Measurements from ENCODE around the gene NUCKS1.

NUCKS1 gene

GRCh38 chr1:205709640-205710039, 40.3 kb downstream of the NUCKS1 start:
- Histone ChIP-seq H3K27ac (ENCODE audit: low read length) (no peak overlapping the region), H3K9me3 (ENCODE audit: control insufficient read depth in 1 of 2, low read length in 2 of 2) (no peaks in the 10 kb centered on the region)

DNA sequence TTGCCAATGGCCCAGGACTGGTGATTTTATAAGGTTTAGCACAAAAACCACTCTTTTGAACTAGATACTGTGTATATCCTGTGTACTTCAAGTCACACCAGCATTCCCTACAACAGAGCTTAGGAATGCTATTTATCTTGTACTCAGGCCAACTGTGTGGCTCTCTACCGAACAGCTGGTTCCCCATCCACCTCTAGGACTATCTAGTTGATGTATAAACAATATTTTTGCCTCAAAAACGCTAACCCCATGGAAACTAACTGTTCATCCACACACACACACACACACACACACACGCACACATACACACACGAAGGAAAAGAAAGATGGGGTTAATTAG, 41.0 kb downstream of the NUCKS1 start:
- Histone ChIP-seq H3K4me1 (ENCODE audit: control insufficient read depth in 1 of 2, insufficient read depth in 2 of 2, low read length in 2 of 2) (peaks cover 0 to 23% of the 10 kb centered on the region in 2 donors), H3K27me3 (ENCODE audit: low read depth, low read length) (no peaks in the 10 kb centered on the region), H3K36me3 (ENCODE audit: control insufficient read depth in 1 of 2, insufficient read depth in 2 of 2, low read length in 2 of 2) (no peaks in the 10 kb centered on the region), H3K9me3 (ENCODE audit: control insufficient read depth in 1 of 2, low read length in 2 of 2) (no peaks in the 10 kb centered on the region), H3K27ac (ENCODE audit: low read length) (no peak overlapping the region), H3K4me3 (ENCODE audit: low read depth in 1 of 2, low read length in 2 of 2) (no peak overlapping the region)

More at GRCh38 chr1:205709640-205710039, 40.3 kb downstream of the NUCKS1 start:
- Histone ChIP-seq H3K36me3 (ENCODE audit: control insufficient read depth in 1 of 2, insufficient read depth in 2 of 2, low read length in 2 of 2) (no peaks in the 10 kb centered on the region), H3K4me3 (ENCODE audit: low read depth in 1 of 2, low read length in 2 of 2) (no peak overlapping the region), H3K4me1 (ENCODE audit: control insufficient read depth in 1 of 2, insufficient read depth in 2 of 2, low read length in 2 of 2) (peaks cover 0 to 21% of the 10 kb centered on the region in 2 donors), H3K27me3 (ENCODE audit: low read depth, low read length) (no peaks in the 10 kb centered on the region)

- no peaks in the 10 kb centered on the region for H3K9me3 ChIP-seq (ENCODE audit: control insufficient read depth in 1 of 2, low read length in 2 of 2)
- H3K4me3 ChIP-seq (ENCODE audit: low read depth in 1 of 2, low read length in 2 of 2) = no peak overlapping the region
- H3K4me1 ChIP-seq (ENCODE audit: control insufficient read depth in 1 of 2, insufficient read depth in 2 of 2, low read length in 2 of 2) = peaks cover 0 to 15% of the 10 kb centered on the region in 2 donors
- H3K27ac ChIP-seq (ENCODE audit: low read length) = no peak overlapping the region
- no peaks in the 10 kb centered on the region for H3K36me3 ChIP-seq (ENCODE audit: control insufficient read depth in 1 of 2, insufficient read depth in 2 of 2, low read length in 2 of 2)
- no peaks in the 10 kb centered on the region for H3K27me3 ChIP-seq (ENCODE audit: low read depth, low read length)
Measured at GRCh38 chr1:205706601-205707502, 43.1 kb downstream of the NUCKS1 start.

DNA sequence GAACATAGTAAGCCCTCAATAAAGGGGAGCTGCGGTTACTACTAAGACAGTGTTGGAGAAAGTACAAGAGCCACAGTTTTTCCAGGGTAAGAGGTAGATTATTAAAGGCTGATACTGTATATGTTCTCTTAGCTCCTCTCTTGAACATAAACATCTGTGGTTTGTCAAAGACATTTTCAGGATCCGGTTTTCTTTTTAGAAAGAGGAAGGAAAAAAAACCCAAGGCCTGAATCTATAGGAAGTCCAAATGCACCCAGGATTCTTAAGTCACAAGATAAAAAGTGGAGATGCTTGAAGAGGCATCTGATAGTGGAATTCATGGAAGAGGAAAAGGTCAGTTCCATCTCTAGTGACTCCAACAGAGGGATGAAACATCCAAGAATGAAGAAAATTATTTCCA, 45.1 kb downstream of the NUCKS1 start:
- Histone ChIP-seq H3K36me3 (ENCODE audit: control insufficient read depth in 1 of 2, insufficient read depth in 2 of 2, low read length in 2 of 2) (no peaks in the 10 kb centered on the region), H3K27me3 (ENCODE audit: low read depth, low read length) (no peaks in the 10 kb centered on the region), H3K27ac (ENCODE audit: low read length) (no peak overlapping the region), H3K4me3 (ENCODE audit: low read depth in 1 of 2, low read length in 2 of 2) (no peak overlapping the region), H3K9me3 (ENCODE audit: control insufficient read depth in 1 of 2, low read length in 2 of 2) (no peaks in the 10 kb centered on the region), H3K4me1 (ENCODE audit: control insufficient read depth in 1 of 2, insufficient read depth in 2 of 2, low read length in 2 of 2) (peaks cover 0 to 13% of the 10 kb centered on the region in 2 donors)

DNA sequence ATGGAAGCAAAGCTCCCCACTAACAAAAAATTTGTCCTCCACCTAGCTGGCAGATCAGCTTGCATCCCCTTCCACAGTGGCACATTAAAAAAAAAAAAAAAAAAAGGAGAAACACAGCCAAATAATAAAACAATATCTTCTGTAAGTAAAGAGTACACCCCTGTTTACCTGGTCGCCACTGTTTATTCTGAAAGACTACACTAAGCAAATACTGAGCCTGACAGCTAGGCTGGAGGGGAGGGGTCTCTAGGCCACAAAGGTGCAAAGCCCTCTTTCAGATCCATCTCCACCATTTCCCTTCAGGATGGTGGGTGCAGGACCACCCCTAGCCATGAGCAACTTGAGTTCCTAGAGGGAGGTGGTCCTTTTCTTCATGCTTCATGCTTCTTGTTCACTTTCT, 46.9 kb downstream of the NUCKS1 start:
- Histone ChIP-seq H3K4me3 (ENCODE audit: low read depth in 1 of 2, low read length in 2 of 2) (no peak overlapping the region), H3K27ac (ENCODE audit: low read length) (no peak overlapping the region), H3K4me1 (ENCODE audit: control insufficient read depth in 1 of 2, insufficient read depth in 2 of 2, low read length in 2 of 2) (peaks cover 0 to 13% of the 10 kb centered on the region in 2 donors), H3K27me3 (ENCODE audit: low read depth, low read length) (no peaks in the 10 kb centered on the region), H3K36me3 (ENCODE audit: control insufficient read depth in 1 of 2, insufficient read depth in 2 of 2, low read length in 2 of 2) (no peaks in the 10 kb centered on the region), H3K9me3 (ENCODE audit: control insufficient read depth in 1 of 2, low read length in 2 of 2) (no peaks in the 10 kb centered on the region)

DNA sequence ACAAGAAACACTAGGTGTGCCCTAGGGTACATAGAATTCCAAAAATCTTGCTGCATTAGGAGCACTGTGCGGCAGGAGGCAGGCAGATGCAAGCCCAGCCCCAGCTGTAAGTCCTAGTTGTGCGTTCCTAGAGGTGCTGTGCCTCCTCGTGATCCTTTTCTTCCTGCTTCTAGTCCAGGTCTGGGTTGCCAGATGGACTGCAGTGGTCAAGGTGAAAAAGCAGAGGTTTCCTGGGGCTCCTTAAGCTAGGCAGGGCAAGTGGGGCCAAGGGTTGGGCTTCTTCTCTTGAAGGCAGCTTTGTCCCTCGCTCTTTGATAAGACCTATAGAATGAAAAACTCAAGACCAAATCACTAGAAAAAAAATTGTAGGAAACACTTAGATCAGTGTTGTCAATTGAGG, 48.1 kb downstream of the NUCKS1 start:
- peaks cover 0 to 13% of the 10 kb centered on the region in 2 donors for H3K4me1 ChIP-seq (ENCODE audit: control insufficient read depth in 1 of 2, insufficient read depth in 2 of 2, low read length in 2 of 2)
- no peaks in the 10 kb centered on the region for H3K27me3 ChIP-seq (ENCODE audit: low read depth, low read length)
- no peaks in the 10 kb centered on the region for H3K9me3 ChIP-seq (ENCODE audit: control insufficient read depth in 1 of 2, low read length in 2 of 2)
- H3K36me3 ChIP-seq (ENCODE audit: control insufficient read depth in 1 of 2, insufficient read depth in 2 of 2, low read length in 2 of 2) = no peaks in the 10 kb centered on the region
- no peak overlapping the region for H3K27ac ChIP-seq (ENCODE audit: low read length)
- H3K4me3 ChIP-seq (ENCODE audit: low read depth in 1 of 2, low read length in 2 of 2) = no peak overlapping the region

GRCh38 chr1:205701420-205701819, 48.6 kb downstream of the NUCKS1 start:
- no peaks in the 10 kb centered on the region for H3K27me3 ChIP-seq (ENCODE audit: low read depth, low read length)
- peaks cover 0 to 13% of the 10 kb centered on the region in 2 donors for H3K4me1 ChIP-seq (ENCODE audit: control insufficient read depth in 1 of 2, insufficient read depth in 2 of 2, low read length in 2 of 2)
- no peak overlapping the region for H3K4me3 ChIP-seq (ENCODE audit: low read depth in 1 of 2, low read length in 2 of 2)
- H3K27ac ChIP-seq (ENCODE audit: low read length) = no peak overlapping the region
- no peaks in the 10 kb centered on the region for H3K36me3 ChIP-seq (ENCODE audit: control insufficient read depth in 1 of 2, insufficient read depth in 2 of 2, low read length in 2 of 2)
- H3K9me3 ChIP-seq (ENCODE audit: control insufficient read depth in 1 of 2, low read length in 2 of 2) = no peaks in the 10 kb centered on the region

GRCh38 chr1:205700865-205701401, 49.0 kb downstream of the NUCKS1 start:
- H3K27ac ChIP-seq (ENCODE audit: low read length) = no peak overlapping the region

GRCh38 chr1:205699416-205699815, 50.6 kb downstream of the NUCKS1 start:
- Histone ChIP-seq H3K9me3 (ENCODE audit: control insufficient read depth in 1 of 2, low read length in 2 of 2) (no peaks in the 10 kb centered on the region), H3K36me3 (ENCODE audit: control insufficient read depth in 1 of 2, insufficient read depth in 2 of 2, low read length in 2 of 2) (no peaks in the 10 kb centered on the region), H3K4me1 (ENCODE audit: control insufficient read depth in 1 of 2, insufficient read depth in 2 of 2, low read length in 2 of 2) (peaks cover 0 to 7% of the 10 kb centered on the region in 2 donors), H3K4me3 (ENCODE audit: low read depth in 1 of 2, low read length in 2 of 2) (no peak overlapping the region), H3K27ac (ENCODE audit: low read length) (no peak overlapping the region), H3K27me3 (ENCODE audit: low read depth, low read length) (no peaks in the 10 kb centered on the region)

More at GRCh38 chr1:205700865-205701401, 49.0 kb downstream of the NUCKS1 start:
- Histone ChIP-seq H3K9me3 (ENCODE audit: control insufficient read depth in 1 of 2, low read length in 2 of 2) (no peaks in the 10 kb centered on the region), H3K4me1 (ENCODE audit: control insufficient read depth in 1 of 2, insufficient read depth in 2 of 2, low read length in 2 of 2) (peaks cover 0 to 13% of the 10 kb centered on the region in 2 donors), H3K36me3 (ENCODE audit: control insufficient read depth in 1 of 2, insufficient read depth in 2 of 2, low read length in 2 of 2) (no peaks in the 10 kb centered on the region), H3K27me3 (ENCODE audit: low read depth, low read length) (no peaks in the 10 kb centered on the region), H3K4me3 (ENCODE audit: low read depth in 1 of 2, low read length in 2 of 2) (no peak overlapping the region)

GRCh38 chr1:205698921-205699320, 51.1 kb downstream of the NUCKS1 start:
- Histone ChIP-seq H3K4me3 (ENCODE audit: low read depth in 1 of 2, low read length in 2 of 2) (no peak overlapping the region), H3K4me1 (ENCODE audit: control insufficient read depth in 1 of 2, insufficient read depth in 2 of 2, low read length in 2 of 2) (peaks cover 0 to 7% of the 10 kb centered on the region in 2 donors), H3K27ac (ENCODE audit: low read length) (no peak overlapping the region), H3K36me3 (ENCODE audit: control insufficient read depth in 1 of 2, insufficient read depth in 2 of 2, low read length in 2 of 2) (no peaks in the 10 kb centered on the region), H3K27me3 (ENCODE audit: low read depth, low read length) (no peaks in the 10 kb centered on the region), H3K9me3 (ENCODE audit: control insufficient read depth in 1 of 2, low read length in 2 of 2) (no peaks in the 10 kb centered on the region)

DNA sequence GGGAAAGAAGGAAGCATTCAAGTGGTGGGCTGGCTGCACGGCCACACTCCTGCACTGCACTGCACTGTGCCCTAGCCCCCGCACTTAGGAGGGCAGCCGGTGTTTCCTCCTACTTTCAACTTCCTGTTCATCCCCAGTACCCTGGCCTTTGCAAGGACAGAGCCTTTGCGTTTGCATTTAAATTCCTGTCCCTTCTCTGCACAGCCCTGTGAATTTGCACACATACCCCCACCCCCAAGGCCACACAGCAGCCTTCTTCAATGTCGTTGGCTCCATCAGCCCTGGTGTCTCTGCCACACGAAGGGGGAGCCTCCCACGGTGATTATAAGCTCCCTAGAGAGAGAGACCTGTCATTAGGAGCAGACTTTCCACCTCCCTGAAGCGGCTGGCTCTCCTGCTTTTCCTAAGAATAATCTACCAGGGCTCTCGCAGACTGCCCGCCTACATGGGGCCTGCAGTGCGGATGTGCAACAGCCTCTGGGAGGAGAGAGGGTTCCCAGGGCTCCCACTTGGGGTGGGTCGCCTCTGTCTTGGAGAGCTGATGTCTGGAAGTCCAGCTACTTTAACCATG, 56.5 kb downstream of the NUCKS1 start:
- Histone ChIP-seq H3K4me1 (ENCODE audit: control insufficient read depth in 1 of 2, insufficient read depth in 2 of 2, low read length in 2 of 2) (no peaks in the 10 kb centered on the region), H3K27ac (ENCODE audit: low read length) (no peak overlapping the region), H3K9me3 (ENCODE audit: control insufficient read depth in 1 of 2, low read length in 2 of 2) (no peaks in the 10 kb centered on the region), H3K27me3 (ENCODE audit: low read depth, low read length) (no peaks in the 10 kb centered on the region), H3K36me3 (ENCODE audit: control insufficient read depth in 1 of 2, insufficient read depth in 2 of 2, low read length in 2 of 2) (no peaks in the 10 kb centered on the region), H3K4me3 (ENCODE audit: low read depth in 1 of 2, low read length in 2 of 2) (no peak overlapping the region)
